Islet precursor cell (in vitro differentiated cells): ENCODE results near the gene NTM.

Experiments used
- DNase-seq: peaks from one replicate; pipeline ENCODE4 v3.0.0-alpha.2; 2018

The NTM gene

DNA sequence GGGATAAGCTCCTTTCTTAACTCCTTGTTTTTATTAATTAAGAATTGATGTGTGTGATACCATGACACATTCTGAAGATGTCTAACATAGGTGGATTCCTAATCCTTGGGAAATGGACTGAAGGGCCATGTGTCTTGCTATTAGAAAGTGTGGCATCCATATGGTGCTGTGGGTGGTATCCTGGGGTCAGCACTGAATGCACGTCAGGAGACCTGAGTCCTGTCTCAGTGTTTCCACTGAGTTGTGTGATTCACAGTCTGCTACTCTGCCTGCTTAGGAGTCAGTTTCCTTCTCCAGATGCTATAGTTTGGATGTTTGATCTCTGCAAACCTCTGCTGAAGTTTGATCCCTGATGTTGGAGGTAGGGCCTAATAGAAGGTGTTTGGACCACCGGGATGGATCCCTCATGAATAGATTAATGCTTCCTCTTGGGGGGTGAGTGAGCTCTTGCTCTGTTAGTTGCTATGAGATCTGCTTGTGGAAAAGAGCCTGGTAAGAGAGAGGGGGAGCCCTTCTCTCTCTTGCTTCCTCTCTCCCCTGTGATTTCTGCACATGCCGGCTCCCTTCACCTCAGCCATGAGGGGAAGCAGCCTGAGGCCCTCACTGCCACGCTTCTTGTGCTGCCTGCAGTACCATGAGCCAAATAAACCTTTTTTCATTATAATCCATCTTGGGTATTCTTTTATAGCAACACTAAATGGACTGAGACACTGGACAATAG lies 666.5 kb downstream of the NTM start:
- no peak for DNase-seq

- DNase-seq = no peak
Measured at GRCh38 chr11:132037467-132037862, 667.0 kb downstream of the NTM start.

- no peak for DNase-seq
Measured at GRCh38 chr11:132037956-132038355, 667.5 kb downstream of the NTM start.

GRCh38 chr11:132039521-132039920 lies 669.1 kb downstream of the NTM start:
- no peak for DNase-seq

GRCh38 chr11:132042296-132042695 lies 671.9 kb downstream of the NTM start:
- DNase-seq = no peak

DNA sequence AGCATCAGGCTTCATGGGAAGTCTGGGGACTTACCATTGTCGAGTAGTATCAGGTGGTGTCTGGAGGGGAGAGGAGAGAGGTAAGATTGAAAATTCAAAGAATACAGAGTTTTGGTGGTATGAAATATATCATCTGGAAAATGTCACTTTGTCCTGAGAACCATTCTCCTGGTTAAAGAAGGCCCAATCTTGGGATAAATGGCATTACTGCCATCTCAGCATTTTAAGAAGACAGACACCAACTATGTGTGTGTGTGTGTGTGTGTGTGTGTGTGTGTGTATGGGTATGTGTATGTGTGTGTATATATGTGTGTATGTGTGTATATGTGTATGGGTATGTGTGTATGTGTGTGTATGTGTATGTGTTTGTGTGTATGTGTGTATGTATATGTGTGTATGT lies 673.3 kb downstream of the NTM start:
- DNase-seq = no peak

GRCh38 chr11:132045107-132045506 lies 674.7 kb downstream of the NTM start:
- DNase-seq = no peak

DNA sequence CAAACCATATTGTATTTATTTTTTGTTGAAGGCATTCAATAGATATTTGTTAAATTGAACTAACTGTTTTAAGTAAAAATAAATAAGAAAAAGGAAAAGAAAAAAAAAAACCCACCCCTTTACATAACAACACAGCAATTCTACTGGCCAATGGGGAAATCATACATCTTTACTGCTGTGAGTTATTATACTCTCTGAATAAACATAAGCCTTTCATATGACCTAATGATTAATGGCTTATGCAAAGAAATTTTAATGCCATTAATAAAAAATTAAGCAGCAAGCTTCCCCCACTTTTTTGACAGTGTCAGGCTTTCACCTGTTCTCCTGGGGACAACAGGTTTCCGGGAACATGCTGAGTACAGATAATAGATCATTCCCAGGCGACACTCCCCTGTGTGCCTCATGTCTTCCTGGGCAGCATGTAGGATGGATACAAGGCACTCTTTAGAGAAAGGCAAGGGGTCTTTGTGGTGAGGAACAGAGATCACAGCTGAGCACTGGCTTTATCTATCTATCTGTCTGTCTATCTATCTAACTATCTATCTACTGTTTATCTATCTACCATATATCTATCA lies 676.0 kb downstream of the NTM start:
- DNase-seq = no peak

- no peak for DNase-seq
Measured at GRCh38 chr11:132047167-132047566, 676.8 kb downstream of the NTM start.

- no peak for DNase-seq
Measured at GRCh38 chr11:132048040-132048439, 677.6 kb downstream of the NTM start.

DNA sequence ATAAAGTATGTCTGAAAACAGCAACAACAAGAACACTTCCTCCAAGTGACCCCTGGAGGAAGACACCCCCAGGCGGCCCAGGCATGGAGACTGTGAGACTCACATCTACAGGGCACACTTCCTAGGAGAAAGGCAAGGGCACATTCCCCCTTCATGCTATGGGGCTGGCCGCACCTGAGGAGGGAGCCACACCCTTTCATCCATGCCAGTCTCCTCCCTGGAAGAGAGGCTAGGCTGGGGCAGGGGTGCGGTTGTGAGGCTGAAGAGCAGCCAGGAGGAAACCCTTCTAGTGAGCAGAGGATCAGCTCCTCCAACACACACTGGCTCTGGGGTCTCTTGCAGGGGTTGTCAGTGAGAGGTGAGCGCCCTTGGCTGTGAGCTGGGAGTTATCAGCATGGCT lies 678.8 kb downstream of the NTM start:
- no peak for DNase-seq

GRCh38 chr11:132050049-132050448 lies 679.6 kb downstream of the NTM start:
- no peak for DNase-seq

DNA sequence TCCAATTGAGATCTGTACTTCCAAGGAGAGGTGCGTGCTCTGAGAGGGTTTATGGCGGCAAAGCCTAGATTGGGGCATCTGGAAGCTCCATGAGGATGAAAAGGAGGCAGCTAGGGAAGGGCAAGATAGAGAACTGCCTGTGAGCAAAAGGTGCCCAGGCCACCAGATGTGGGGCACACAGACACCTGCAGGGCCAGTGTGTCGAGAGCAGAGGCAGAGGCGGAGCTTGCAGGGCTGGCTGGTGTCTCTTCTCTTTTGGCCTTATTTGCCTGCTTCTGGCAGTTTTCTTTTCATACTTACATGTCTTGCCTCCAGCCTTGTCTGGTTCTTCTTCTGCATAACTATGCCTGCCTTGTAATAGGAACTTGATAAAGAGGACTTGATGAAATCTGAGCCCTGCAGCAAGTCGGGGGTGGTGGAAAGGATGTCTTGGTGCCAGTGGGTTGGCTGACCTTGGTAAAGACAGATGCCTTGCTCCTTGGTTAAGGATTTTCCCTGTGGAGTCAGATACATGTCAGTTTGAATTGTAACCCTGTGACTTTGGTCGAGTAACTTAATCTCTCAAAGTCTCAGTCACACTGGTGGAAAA lies 680.3 kb downstream of the NTM start:
- DNase-seq = no peak

DNA sequence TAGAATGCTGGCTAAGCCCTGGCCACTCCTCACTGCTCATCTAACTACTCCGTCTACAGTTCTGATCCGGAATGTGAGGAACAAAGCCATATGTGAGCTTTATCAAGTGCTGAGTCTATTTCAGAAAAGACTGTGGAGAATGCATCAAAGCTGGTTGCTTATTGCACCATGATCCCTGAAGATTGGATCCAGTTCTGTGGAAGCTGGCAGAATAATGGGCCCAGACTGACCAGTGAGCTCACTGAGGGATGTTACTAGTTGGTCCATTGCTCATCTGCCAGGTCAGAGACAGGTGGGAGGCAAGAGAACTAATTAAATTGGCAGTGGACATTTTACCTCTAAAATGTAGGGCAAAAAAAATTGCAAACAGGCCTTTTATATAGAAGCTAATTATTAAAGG lies 681.3 kb downstream of the NTM start:
- no peak for DNase-seq

DNA sequence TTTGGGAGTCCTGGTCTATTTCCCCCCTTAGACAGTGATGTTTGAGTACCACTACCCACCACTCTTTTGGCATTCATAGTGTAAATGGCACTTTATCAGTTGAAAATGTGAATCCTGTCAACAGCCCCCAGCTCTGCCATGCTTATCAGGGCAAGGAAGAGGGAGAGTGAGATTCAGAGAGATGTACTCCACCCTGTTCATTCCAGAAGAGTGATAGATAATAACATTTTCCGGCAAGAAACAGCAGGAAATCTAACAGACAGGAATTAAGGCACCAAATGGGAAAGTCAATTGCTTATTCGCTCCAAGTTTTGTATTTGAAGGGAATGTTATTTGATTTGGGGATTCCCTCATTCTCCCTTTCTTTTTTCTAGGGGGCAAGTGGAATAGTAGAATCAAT lies 681.9 kb downstream of the NTM start:
- no peak for DNase-seq

DNA sequence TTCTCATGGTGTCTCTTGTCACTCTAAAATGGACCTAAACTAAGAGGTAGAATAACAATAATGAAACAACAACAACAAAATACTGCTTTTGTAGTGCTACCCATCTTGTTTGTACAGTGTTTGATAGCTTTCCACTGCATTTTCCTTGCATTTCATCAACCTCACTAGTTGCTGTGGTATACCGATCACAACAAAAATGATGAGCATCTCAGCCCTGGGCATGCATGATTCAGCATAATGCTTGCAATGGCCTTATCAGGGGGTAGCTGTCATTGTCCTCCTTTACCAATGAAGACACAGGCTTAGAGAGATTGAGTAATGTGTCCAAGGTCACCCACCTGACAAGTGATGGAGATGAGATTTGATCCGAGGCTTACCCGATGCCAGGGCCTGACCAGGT lies 682.5 kb downstream of the NTM start:
- no peak for DNase-seq

DNA sequence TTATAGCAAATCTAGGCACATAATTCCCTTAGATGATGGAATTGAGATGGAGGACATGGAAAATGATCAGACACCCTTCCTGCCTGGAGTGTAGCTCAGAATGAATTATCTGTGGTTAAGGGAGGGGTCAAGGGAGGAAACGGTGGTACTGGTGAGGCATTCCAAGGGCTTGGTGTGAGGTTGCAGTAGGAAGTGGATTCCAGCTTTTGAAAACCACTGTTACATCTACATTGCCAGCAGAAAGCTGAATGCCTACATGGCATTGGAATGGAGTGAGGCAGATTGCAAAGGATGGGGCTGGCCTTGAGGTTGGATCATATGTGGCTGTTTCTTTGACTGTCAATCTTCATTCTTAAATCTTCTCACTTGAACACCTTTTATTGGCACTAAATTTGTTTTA lies 684.4 kb downstream of the NTM start:
- DNase-seq = no peak

DNA sequence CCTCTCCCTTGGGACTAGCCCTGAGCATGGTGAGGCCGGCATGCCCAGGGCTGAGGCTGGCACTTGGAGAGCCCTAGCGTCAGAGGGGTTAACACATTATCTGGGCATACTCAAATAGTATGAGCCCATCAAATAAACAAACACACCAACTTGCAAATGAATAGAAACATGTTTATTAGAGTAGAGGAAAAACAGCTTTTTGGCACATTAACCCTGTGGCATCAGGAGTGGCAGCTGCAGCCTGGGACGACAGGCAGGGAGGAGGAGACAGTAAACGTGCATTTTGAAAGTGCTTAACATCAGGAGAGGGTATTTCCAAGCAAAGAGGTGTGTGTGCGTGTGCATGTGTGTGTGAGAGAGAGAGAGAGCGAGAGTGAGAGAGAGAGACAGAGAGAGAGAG lies 684.9 kb downstream of the NTM start:
- no peak for DNase-seq

DNA sequence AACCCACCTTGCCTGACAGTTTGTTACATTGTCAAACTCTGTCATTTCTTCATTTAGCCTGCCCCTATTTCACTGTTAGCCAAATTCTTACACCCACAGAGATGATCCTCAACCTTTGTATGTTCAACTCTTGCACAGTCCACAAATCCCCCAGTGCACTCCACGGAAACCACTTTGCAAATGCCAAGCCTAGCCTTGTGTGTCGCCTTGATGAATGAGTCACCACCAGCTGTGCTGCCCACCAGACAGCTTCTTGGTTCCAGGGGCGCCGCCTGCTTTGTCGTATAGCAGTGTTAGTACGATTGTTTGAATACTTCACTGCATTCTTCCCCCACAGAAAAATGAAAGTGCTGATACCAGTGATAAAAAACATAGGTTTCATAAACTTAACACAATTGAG lies 686.3 kb downstream of the NTM start:
- DNase-seq = peak; percentile 71

DNA sequence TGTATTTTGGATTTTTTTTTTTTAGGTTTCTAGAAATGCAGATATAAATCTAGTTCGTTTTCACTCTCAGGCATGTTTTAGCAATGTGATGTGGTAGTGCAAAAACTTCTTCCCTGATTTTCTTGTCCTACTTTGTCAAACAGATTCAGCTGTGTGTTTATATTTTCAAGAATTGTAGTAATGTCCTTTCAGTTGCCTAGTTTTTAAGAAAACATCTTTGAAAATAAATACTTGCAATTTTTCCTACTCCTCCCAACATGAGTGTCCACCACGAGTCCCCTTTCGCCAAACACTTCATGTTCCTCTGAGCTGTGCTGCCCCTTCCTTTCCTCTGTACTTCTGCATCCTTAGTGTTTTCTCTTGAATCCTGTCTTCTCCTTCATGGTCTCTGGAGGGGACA lies 686.9 kb downstream of the NTM start:
- DNase-seq = no peak

DNA sequence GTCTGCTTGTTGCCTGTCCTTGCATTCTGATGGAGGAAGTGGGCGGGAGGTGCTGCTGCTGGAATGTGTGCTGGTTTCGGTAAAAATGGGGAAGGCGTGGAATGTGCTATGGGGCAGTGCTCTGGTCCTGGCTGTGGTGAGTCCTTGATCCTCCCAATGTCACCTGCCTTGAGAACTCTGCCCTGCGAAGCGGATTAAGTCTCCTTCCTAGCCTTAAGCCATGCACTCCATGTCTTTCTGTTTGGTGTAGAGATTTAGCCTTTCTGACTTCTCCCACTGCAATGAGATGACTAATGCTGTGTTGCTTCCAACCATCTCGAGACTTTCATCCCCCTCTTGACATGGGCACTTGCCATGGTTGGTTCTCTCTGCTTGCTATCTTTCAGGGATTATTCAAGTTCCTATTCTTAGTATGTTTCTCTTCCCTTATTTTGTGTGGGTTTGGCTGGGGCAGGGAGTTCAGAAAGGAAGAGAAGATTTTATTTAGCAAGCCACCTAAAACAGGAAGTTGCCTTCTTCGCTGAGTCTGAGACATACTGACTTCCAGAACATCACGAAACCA lies 687.9 kb downstream of the NTM start:
- DNase-seq = peak; percentile 81

DNA sequence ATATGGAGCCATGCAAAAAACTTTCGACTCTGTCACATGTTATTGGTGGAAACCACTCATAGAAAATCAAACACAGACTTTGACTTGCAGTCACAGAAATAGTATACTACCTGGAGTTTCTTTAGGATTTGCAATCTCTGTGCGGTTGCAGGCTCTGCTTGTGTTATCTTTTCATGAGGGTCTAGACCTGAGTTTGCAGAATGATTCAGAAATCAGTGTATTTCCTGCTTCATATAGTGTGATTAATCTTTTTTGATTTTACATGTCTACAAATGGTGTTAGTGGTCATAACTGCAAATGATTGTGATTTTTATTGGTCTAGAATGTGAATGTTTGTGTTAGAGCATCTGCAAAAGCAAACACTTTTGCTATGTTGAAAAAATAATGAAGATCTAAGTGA lies 690.2 kb downstream of the NTM start:
- no peak for DNase-seq

- DNase-seq = no peak
Measured at GRCh38 chr11:132062031-132062430, 691.6 kb downstream of the NTM start.

DNA sequence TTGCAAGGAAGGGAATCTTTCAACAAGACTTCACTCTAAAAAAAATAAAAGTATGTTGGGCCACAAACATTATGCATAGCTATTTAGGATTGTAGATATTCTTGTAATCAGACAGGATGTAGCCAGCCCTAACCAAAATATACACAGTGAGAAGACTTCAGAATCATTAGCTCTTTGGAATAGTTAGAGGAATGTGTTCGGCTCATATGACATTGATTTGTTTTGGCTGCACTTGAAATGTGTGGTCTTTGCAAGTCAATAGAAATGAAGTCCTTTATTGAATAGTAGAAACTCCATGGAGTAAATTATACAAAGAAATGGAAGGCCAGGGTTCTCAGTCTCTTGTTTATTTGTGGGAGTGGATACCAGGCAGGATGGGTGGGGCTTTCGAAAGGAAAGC lies 692.1 kb downstream of the NTM start:
- no peak for DNase-seq
